HG03469 (cell line): ENCODE measurements around the gene ASH1L.
"Not testable (repeated sequence)": the region's sequence is repeated elsewhere in the genome, so short reads cannot be mapped to it uniquely, and the experiment has no call there.

Experiments used
- ATAC-seq: cut with Tn5 transposase; IDR thresholded peaks from one replicate; pipeline ENCODE4 v1.9.1; 2021; ENCODE audit warnings: mild to moderate bottlenecking, moderate library complexity, moderate number of reproducible peaks; ENCODE audit not compliant: unreplicated experiment

ASH1L gene

GRCh38 chr1:155339515-155340097 is 223.0 kb downstream of the ASH1L start:
- ATAC-seq, result no peak

- ATAC-seq, result no peak
These were observed 227.6 kb downstream of the ASH1L start for GRCh38 chr1:155334962-155335361.

DNA sequence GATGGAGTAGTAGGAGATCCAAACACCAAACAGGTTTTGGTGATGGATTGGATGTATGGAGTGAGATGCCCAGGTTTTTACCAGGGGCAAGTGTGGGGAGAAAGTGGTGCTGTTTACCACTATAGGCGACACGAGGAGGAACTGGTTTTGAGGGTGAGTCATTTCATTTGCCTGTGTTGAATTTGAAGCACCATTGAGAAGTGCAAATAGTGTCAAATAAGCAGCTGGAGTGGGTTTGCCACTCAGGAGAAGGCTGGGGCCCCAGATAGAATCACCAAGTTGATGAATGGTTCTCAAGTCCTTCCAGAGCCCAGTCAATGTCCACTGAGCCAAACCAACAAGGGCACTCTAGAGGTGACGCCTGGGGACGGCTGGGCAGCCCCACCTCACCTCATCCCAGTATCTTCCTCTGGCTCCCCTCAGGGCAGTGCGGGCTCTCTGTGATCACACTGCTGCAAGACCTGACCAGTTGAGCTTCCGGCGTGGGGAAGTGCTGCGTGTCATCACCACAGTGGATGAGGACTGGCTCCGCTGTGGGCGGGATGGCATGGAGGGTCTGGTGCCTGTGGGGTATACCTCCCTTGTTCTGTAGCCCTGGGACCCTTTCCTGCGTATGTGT is 232.5 kb downstream of the ASH1L start:
- no peak for ATAC-seq

DNA sequence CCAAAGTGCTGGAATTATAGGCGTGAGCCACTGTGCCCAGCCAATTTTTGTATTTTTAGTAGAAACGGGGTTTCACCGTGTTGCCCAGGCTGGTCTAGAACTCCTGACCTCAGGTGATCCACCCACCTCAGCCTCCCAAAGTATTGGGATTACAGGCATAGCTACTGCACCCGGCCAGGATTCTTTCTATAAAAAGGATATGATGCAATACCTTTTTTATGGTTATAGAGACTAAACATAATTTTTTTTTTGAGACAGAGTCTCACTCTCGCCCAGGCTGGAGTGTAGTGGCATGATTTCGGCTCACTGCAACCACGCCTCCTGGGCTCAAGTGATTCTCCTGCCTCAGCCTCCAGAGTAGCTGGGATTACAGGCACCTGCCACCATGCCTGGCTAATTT is 233.7 kb downstream of the ASH1L start:
- not testable (repeated sequence) for ATAC-seq

DNA sequence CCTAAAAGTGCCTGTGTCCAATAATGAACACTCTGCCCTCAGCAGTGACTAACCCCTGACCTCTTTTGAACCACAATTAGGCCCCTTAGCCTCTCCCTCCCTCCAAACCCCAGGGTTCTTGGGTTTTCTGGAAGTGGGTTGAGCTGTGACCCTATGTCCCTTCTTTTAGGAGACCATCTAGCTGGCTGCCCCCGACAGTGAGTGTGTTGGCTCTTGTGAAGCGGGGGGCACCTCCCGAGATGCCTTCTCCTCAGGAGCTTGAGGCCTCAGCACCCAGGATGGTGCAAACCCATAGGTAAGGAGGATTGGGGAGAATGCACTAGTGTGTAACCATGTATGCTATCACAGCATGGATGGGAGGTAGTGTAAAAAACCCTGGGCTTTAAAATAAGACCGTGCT is 234.6 kb downstream of the ASH1L start:
- no peak for ATAC-seq

DNA sequence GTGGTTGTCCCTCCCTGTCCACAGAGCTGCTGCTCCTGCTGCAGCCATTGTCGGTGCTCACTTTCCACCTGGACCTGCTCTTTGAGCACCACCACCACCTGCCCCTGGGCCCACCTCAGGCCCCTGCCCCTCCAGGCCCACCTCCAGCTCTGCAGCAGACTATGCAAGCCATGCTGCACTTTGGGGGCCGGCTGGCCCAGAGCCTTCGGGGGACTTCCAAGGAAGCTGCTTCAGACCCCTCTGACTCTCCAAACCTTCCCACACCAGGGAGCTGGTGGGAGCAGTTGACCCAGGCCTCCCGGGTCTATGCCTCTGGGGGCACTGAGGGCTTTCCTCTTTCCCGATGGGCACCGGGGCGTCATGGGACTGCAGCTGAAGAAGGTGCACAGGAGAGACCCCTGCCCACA is 236.0 kb downstream of the ASH1L start:
- ATAC-seq, result no peak

DNA sequence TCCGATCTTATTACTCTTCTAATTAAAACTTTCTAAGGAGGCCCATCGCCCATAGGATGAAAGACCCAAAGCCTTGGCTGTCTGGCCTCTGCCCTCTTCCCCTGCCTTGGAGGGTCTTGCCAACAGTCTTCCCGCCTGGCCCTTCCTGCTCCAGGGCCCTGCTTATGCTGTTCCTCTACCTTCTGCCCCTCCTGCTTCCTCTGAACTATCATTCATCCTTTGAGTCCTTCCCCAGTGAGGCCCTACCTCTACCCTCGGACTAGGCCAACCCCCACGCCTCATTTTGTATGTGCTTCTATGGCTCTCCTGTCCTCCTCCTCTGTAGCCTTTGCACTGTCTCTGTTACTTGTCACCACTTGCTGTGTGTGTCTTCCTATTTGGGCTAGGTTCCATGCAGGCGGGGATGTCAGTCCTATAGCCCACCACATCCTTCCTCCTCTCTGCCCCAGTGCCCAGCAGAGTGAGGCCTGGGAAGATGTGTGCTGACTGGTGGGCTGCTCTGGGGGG is 236.5 kb downstream of the ASH1L start:
- no peak for ATAC-seq

DNA sequence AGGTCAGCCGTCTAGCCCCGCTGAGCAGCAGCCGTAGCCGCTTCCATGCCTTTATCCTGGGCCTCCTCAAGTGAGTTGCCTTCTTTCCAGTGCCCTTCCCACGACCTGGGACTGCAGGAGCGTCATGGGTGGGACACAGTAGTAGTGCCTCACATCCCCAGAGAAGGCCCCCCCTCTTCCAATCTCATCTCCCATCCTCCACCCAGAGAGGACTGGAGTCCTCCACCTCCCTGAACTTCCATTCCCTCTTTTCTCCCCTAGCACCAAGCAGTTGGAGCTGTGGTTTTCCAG is 237.1 kb downstream of the ASH1L start:
- no peak for ATAC-seq

DNA sequence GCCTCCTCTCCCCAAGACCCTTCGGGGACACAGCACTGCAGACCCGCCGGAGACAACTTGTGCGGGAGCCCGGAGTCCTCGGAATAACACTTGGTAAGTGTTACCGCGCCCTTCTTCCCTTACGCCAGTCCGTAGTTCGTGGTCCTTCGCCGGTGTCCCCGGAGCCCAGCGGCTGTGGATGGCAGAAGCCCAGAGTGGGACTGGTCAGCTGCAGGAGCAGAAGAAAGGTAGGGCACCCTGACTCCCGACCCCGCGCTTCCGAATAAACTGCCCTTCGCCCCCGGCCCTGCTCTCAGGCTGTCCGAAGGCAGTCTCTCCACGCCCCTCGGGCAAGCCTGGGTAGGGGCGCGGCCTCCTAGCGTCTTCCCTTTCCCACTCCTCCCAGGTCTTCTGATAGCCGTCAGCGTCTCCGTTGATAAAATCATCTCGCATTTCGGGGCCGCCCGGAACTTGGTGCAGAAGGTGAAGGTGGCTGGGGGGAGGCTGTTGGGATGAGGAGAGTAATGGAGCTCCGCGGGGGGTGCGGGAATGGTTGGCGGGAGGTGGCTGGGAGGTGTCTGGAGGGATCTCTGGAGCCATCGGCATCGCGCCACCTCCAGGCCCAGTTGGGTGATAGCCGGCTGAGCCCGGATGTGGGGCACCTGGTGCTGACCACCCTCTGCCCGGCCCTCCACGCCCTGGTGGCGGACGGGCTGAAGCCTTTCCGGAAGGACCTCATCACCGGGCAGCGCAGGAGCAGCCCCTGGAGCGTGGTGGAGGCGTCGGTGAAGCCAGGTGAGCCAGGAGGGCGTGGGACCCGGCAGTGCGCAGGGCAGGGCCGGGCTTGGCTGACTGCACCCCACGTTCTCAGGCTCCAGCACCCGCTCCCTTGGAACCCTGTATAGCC is 237.6 kb downstream of the ASH1L start:
- ATAC-seq, result no peak

GRCh38 chr1:155324037-155324716 is 238.4 kb downstream of the ASH1L start:
- ATAC-seq, result peak; percentile 37

GRCh38 chr1:155323729-155324036 is 238.9 kb downstream of the ASH1L start:
- no peak for ATAC-seq

- ATAC-seq, result no peak
These were observed 239.5 kb downstream of the ASH1L start for GRCh38 chr1:155322953-155323728.

- ATAC-seq, result no peak
These were observed 240.0 kb downstream of the ASH1L start for GRCh38 chr1:155322571-155322952.

DNA sequence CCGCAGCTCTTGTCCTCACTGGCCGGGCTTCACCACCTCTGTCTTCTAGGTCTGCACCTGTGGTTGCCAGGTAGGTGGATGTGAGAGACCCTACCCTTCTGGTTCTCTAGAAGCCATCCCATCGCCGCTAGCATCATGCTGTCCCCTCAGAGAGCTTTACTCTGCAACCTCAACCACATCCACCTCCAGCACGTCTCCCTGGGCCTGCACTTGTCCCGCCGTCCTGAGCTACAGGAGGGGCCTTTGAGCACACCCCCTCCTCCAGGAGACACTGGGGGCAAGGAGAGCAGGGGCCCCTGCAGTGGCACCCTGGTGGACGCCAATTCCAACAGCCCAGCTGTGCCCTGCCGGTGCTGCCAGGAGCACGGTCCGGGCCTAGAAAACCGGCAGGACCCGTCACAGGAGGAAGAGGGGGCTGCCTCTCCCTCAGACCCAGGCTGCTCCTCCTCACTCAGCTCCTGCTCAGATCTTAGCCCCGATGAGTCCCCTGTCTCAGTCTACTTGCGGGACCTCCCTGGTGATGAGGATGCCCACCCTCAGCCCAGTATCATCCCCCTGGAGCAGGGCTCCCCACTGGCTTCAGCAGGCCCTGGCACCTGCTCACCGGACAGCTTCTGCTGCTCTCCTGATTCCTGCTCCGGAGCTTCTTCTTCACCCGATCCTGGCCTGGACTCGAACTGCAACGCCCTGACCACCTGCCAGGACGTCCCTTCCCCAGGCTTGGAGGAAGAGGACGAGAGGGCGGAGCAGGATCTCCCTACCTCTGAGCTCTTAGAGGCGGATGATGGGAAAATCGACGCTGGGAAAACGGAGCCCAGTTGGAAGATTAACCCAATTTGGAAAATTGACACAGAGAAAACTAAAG is 240.7 kb downstream of the ASH1L start:
- ATAC-seq, result no peak

GRCh38 chr1:155320661-155321617 is 241.7 kb downstream of the ASH1L start, which contains the start of gene RUSC1:
Gene RUSC1 (plus strand): TSS chr1:155320894. CDS start chr1:155321774, 880 bp downstream.
- no peak for ATAC-seq

GRCh38 chr1:155320252-155320651 is 242.4 kb downstream of the ASH1L start:
- no peak for ATAC-seq

- no peak for ATAC-seq
These were observed 243.1 kb downstream of the ASH1L start for GRCh38 chr1:155319536-155319935.

- ATAC-seq, result no peak
These were observed 244.5 kb downstream of the ASH1L start for GRCh38 chr1:155318082-155318481.

- no peak for ATAC-seq
These were observed 245.7 kb downstream of the ASH1L start for GRCh38 chr1:155316922-155317321.
